HG02642 (cell line): ENCODE results near the gene TBC1D28.
"Not testable (repeated sequence)": the region's sequence is repeated elsewhere in the genome, so short reads cannot be mapped to it uniquely, and the experiment has no call there.

ENCODE experiments used
- ATAC-seq: cut with Tn5 transposase; IDR thresholded peaks from one replicate; pipeline ENCODE4 v1.9.1; 2021; ENCODE audit warnings: mild to moderate bottlenecking; ENCODE audit not compliant: unreplicated experiment, poor library complexity

TBC1D28 gene

GRCh38 chr17:18644291-18644690, at the start of gene TBC1D28:
TBC1D28 (minus strand) TSS chr17:18644391; CDS start chr17:18641352, 3,039 bp downstream.
- not testable (repeated sequence) for ATAC-seq

- not testable (repeated sequence) for ATAC-seq
These were observed 38.5 kb upstream of the TBC1D28 start for GRCh38 chr17:18682668-18683067.

DNA sequence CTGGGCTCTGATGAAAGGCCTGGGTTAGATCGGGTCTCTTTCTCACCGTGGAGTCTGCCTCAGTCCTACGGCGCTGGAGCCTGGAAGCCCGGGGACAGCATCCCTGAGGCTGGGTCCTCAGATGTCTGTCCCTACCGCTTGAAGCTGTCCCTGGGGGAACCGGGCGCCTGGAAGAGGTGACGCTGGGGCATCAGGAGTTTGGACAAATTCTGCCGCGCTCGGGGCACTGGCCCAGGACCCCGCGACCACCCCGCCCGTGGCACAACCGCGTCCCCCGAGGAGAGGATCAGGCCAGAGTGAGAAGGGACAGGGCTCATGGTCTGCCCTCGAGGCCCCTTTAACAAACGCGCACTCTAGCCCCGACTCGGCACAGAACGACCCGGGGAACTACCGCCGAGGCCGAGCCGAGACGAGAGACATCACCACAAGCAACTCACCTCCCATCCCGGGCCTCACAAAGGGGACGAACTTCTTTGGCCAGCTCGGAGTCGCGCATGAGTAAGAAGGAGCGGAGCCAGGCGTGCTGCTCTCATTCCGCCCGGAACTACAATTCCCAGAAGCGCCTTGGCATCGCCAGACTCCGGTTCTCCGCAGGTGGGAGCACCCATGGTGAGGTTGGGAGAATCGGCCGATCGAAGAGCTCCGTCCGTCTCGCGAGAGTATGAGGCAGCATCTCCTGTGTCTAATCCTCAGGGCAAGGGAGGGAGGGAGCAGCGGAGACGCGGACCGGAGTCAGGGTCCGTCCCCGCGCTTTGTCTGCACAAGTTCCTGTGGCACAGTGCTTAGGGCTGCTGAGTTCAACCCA, 37.8 kb upstream of the TBC1D28 start, which contains the start of gene FOXO3B:
TSS of gene FOXO3B (minus strand) at position 548 of the 805 bp plus-strand sequence. CDS start 663 bp downstream, outside the sequence.
- peak; percentile 95 for ATAC-seq

- not testable (repeated sequence) for ATAC-seq
These were observed 33.2 kb upstream of the TBC1D28 start for GRCh38 chr17:18677381-18677780.

DNA sequence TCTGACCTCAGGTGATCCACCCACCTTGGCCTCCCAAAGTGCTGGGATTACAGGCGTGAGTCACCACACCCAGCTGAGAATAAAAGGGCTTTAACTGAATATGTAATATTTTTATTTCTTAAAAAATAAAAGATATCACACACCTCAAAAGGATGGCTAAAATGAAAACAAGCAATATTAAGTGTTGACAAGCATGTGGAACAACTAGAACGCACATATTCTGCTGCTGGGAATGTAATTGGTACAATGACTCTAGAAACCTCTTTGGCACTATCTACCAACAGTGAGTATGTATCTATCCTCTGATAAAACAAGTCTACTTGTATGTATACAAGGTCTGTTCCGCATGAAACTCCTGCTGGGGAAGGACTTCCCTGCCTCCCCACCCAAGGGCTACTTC, 32.7 kb upstream of the TBC1D28 start:
- ATAC-seq: not testable (repeated sequence)

- ATAC-seq: not testable (repeated sequence)
These were observed 28.4 kb upstream of the TBC1D28 start for GRCh38 chr17:18672395-18673227.

GRCh38 chr17:18668625-18669024, 24.4 kb upstream of the TBC1D28 start:
- not testable (repeated sequence) for ATAC-seq

DNA sequence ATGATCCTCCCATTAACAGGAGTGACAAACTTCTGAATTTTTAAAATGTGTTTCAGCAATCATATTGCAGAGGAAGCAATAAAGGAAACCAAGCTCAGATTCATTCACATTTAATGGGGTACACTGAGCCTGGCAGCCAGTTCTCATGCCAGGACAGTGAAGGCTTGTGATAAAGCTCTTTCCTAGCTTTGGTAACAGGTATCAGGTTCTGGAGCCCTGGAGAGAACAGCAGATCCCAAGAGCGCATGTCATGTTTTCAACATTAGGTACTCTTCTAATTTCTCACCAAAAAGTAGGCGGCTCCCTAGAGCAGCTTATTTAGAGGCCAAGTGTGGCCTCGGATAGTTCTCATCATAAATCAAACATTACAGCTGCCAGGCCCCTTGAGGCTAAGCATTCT, 23.3 kb upstream of the TBC1D28 start:
- not testable (repeated sequence) for ATAC-seq

- not testable (repeated sequence) for ATAC-seq
These were observed 22.1 kb upstream of the TBC1D28 start for GRCh38 chr17:18666326-18666725.

- ATAC-seq: not testable (repeated sequence)
These were observed 17.9 kb upstream of the TBC1D28 start for GRCh38 chr17:18661924-18662624.

GRCh38 chr17:18650094-18650493, 5.9 kb upstream of the TBC1D28 start:
- not testable (repeated sequence) for ATAC-seq

- not testable (repeated sequence) for ATAC-seq
These were observed 1.1 kb downstream of the TBC1D28 start for GRCh38 chr17:18643124-18643523.

- ATAC-seq: not testable (repeated sequence)
These were observed 5.8 kb downstream of the TBC1D28 start for GRCh38 chr17:18638357-18638756.

- ATAC-seq: not testable (repeated sequence)
These were observed 8.0 kb downstream of the TBC1D28 start for GRCh38 chr17:18636237-18636636.

- not testable (repeated sequence) for ATAC-seq
These were observed 8.4 kb downstream of the TBC1D28 start for GRCh38 chr17:18635773-18636172.

GRCh38 chr17:18634550-18635263, 9.5 kb downstream of the TBC1D28 start:
- not testable (repeated sequence) for ATAC-seq

DNA sequence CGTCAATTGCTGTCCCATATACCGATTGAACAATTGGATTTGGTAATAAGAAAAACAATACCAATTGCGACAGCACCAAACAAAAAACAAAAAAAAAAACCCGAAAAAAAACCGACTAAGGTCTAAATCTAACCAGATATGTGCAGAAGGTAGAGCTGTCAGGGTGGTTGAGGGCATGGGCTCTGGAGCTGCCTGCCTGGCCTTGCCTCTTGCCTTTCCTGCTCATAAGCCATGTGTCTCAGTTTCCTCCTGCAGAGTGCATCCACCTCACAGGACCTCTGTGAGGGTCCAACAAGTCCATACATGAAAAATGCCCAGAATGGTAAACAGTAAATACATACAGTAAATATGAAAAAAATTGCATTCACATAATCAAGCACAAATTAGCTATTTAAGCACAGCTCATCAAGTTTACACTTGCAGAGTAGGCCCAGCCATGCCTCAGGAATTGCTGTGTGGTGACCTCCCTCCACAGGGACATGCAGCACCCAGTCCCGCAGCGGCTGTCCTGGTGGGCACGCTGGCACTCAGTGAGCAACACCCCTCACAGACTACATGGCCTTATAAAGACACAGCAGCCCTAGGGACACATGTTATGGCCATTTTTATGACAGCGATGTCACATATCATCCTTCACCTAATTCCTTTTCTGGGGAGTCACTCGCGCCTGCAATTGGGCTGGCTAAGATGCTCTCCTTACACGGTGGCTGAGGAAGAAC, 17.9 kb downstream of the TBC1D28 start:
- ATAC-seq: no peak

- ATAC-seq: peak; percentile 94
These were observed 18.6 kb downstream of the TBC1D28 start for GRCh38 chr17:18625509-18626104.
